HepG2 (cell line): Measurements from ENCODE around the gene ELL.

ENCODE experiments used
- ARHGAP35 ChIP-seq: sonication (generic); formaldehyde crosslinking; IDR thresholded peaks from 2 replicates; pipeline ENCODE4 v1.9.0; 2022; ENCODE audit warnings: mild to moderate bottlenecking, inconsistent platforms, moderate library complexity, missing genetic modification reagents, borderline replicate concordance
- CBFB ChIP-seq: sonication (generic); formaldehyde crosslinking; IDR thresholded peaks from 2 replicates; pipeline ENCODE4 v1.4.0; 2020; ENCODE audit warnings: missing genetic modification reagents
- EZH2 ChIP-seq: conservative IDR thresholded peaks from 2 replicates; pipeline ENCODE4 v1.6.1; 2012; ENCODE audit warnings: mild to moderate bottlenecking, low read depth, low read length, moderate library complexity
- KAT2B ChIP-seq: fragments of 150-350 bp; IDR thresholded peaks from 2 replicates; pipeline ENCODE4 v1.6.1; 2014; ENCODE audit warnings: low read depth, low read length, borderline replicate concordance
- NR2C2 ChIP-seq: sonication (generic); formaldehyde crosslinking; IDR thresholded peaks from 2 replicates; pipeline ENCODE4 v1.4.0; 2020; ENCODE audit warnings: missing genetic modification reagents, mild to moderate bottlenecking, moderate library complexity, borderline replicate concordance
- PLSCR1 ChIP-seq: sonication (generic); formaldehyde crosslinking; IDR thresholded peaks from 2 replicates; pipeline ENCODE4 v1.5.0; 2020; ENCODE audit warnings: missing genetic modification reagents, mild to moderate bottlenecking, borderline replicate concordance
- POLR2AphosphoS5 ChIP-seq: IDR thresholded peaks from 2 replicates; pipeline ENCODE4 v1.6.1; 2012; ENCODE audit warnings: low read depth, low read length
- RORA ChIP-seq: sonication (generic); formaldehyde crosslinking; IDR thresholded peaks from 2 replicates; pipeline ENCODE4 v1.5.0; 2020; ENCODE audit warnings: mild to moderate bottlenecking, missing genetic modification reagents, moderate library complexity
- RXRB ChIP-seq: IDR thresholded peaks from 2 replicates; pipeline ENCODE4 v1.6.1; 2016; ENCODE audit warnings: borderline replicate concordance, missing genetic modification reagents, missing compliant biosample characterization
- ZNF451 ChIP-seq: sonication (generic); formaldehyde crosslinking; IDR thresholded peaks from 2 replicates; pipeline ENCODE4 v1.5.0; 2020; ENCODE audit warnings: mild to moderate bottlenecking, missing genetic modification reagents
- ZNF503 ChIP-seq: sonication (generic); formaldehyde crosslinking; IDR thresholded peaks from 2 replicates; pipeline ENCODE4 v1.4.0; 2020; ENCODE audit warnings: missing genetic modification reagents
- TF ChIP-seq, protein P1 (sequence below): sonication (generic); formaldehyde crosslinking; IDR thresholded peaks from 2 replicates; pipeline ENCODE4 v1.4.0; 2020; ENCODE audit warnings: low read depth, mild to moderate bottlenecking, missing genetic modification reagents
- TF ChIP-seq, protein P2 (sequence below): sonication (generic); formaldehyde crosslinking; IDR thresholded peaks from 2 replicates; pipeline ENCODE4 v1.5.0; 2020; ENCODE audit warnings: mild to moderate bottlenecking, missing genetic modification reagents, moderate library complexity

DNA sequence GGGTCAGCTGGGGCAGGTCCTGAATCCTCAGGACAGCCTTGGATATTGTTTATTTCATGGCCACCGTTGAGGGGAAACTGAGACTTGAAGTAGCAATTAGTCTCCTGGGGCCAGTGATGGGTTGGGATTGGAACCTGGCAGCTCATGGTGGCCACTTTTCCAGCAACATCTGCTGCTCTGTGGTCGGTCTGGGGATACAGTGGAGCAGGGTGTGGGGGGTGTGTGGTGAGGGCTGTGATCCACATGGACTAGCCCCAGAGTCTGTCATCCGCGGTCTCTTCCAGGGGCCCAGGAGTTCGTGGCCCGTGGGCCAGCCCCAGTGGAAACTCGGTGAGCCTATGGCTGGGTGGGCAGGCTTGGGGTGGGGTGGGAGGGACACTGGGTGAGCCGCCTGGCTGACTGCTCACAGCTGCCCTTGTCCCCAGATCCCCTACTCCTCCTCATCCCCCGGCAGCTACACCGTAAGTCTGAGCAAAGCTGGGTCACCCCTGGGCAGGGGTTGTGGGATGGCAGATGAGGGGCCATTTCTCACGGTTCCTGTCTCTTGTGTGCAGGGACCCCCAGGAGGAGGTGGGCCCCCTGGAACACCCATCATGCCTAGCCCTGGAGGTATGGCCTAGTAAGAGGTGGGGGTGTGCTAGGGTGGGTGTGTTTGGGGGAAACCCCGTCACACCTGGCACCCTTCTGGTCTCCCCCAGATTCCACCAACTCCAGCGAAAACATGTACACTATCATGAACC, 89.4 kb downstream of the ELL start:
- TF ChIP-seq, protein P1, sequence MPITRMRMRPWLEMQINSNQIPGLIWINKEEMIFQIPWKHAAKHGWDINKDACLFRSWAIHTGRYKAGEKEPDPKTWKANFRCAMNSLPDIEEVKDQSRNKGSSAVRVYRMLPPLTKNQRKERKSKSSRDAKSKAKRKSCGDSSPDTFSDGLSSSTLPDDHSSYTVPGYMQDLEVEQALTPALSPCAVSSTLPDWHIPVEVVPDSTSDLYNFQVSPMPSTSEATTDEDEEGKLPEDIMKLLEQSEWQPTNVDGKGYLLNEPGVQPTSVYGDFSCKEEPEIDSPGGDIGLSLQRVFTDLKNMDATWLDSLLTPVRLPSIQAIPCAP (CRISPR knock-in tag), result no peak
- no peak for TF ChIP-seq RORA (CRISPR knock-in tag)
- no peak for TF ChIP-seq PLSCR1
- TF ChIP-seq ZNF503 (CRISPR knock-in tag), result no peak
- no peak for TF ChIP-seq POLR2AphosphoS5
- no peak for TF ChIP-seq EZH2
- TF ChIP-seq, protein P2, sequence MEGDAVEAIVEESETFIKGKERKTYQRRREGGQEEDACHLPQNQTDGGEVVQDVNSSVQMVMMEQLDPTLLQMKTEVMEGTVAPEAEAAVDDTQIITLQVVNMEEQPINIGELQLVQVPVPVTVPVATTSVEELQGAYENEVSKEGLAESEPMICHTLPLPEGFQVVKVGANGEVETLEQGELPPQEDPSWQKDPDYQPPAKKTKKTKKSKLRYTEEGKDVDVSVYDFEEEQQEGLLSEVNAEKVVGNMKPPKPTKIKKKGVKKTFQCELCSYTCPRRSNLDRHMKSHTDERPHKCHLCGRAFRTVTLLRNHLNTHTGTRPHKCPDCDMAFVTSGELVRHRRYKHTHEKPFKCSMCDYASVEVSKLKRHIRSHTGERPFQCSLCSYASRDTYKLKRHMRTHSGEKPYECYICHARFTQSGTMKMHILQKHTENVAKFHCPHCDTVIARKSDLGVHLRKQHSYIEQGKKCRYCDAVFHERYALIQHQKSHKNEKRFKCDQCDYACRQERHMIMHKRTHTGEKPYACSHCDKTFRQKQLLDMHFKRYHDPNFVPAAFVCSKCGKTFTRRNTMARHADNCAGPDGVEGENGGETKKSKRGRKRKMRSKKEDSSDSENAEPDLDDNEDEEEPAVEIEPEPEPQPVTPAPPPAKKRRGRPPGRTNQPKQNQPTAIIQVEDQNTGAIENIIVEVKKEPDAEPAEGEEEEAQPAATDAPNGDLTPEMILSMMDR, result no peak
- TF ChIP-seq ZNF451, result no peak
- no peak for TF ChIP-seq RXRB (CRISPR knock-in tag)
- TF ChIP-seq ARHGAP35, result no peak
- TF ChIP-seq KAT2B, result no peak
- no peak for TF ChIP-seq CBFB (CRISPR knock-in tag)
- TF ChIP-seq NR2C2 (CRISPR knock-in tag), result no peak
